GM23338 (cell line): Measurements from ENCODE around the gene PRSS58. TPM values are rescaled to one million over a fixed set of nuclear protein-coding genes. Genes with fewer than 3 reads are reported as not detected.

Experiments
- ATAC-seq: fragments of 200-7000 bp; cut with Tn5 transposase; 3 replicates; pipeline ENCODE4 v1.9.1; 2020
- DNase-seq: peaks from one replicate; pipeline ENCODE4 v3.0.0-alpha.2; 2015; ENCODE audit warnings: low spot score
- H2AFZ ChIP-seq: fragments of 200-600 bp; sonication (generic); 2 replicates; pipeline ENCODE4 v1.8.0; 2016; ENCODE audit warnings: antibody characterized with exemption, mild to moderate bottlenecking, moderate library complexity
- H3F3A ChIP-seq: fragments of 200-600 bp; sonication (generic); replicated peaks from 2 replicates; pipeline ENCODE4 v1.8.0; 2017; ENCODE audit warnings: antibody characterized with exemption, mixed run types, low read depth
- H3K27ac ChIP-seq: fragments of 200-600 bp; sonication (generic); 2 replicates; pipeline ENCODE4 v1.6.1; 2016; ENCODE audit warnings: low read depth
- H3K27me3 ChIP-seq: fragments of 200-600 bp; sonication (generic); 2 replicates; pipeline ENCODE4 v1.8.0; 2016; ENCODE audit warnings: mild to moderate bottlenecking, mixed run types, moderate library complexity; ENCODE audit not compliant: insufficient read depth
- H3K36me3 ChIP-seq: fragments of 200-600 bp; sonication (generic); 2 replicates; pipeline ENCODE4 v1.8.0; 2016; ENCODE audit warnings: mild to moderate bottlenecking; ENCODE audit not compliant: insufficient read depth
- H3K4me1 ChIP-seq: fragments of 200-600 bp; sonication (generic); 2 replicates; pipeline ENCODE4 v1.8.0; 2016; ENCODE audit warnings: mild to moderate bottlenecking, moderate library complexity; ENCODE audit not compliant: insufficient read depth
- H3K4me2 ChIP-seq: fragments of 200-600 bp; sonication (generic); 2 replicates; pipeline ENCODE4 v1.7.1; 2017; ENCODE audit warnings: mixed run types
- H3K4me3 ChIP-seq: fragments of 200-600 bp; sonication (generic); 2 replicates; pipeline ENCODE4 v1.6.1; 2016; ENCODE audit warnings: mixed run types
- H3K79me2 ChIP-seq: fragments of 200-600 bp; sonication (generic); replicated peaks from 2 replicates; pipeline ENCODE4 v1.8.0; 2017; ENCODE audit warnings: mild to moderate bottlenecking; ENCODE audit not compliant: insufficient read depth
- H3K9me2 ChIP-seq: fragments of 200-600 bp; sonication (generic); 2 replicates; pipeline ENCODE4 v1.8.0; 2017; ENCODE audit not compliant: insufficient read depth
- H4K20me1 ChIP-seq: fragments of 200-600 bp; sonication (generic); replicated peaks from 2 replicates; pipeline ENCODE4 v1.8.0; 2017; ENCODE audit warnings: mild to moderate bottlenecking; ENCODE audit not compliant: insufficient read depth
- H3K27ac Mint-ChIP-seq: 2 replicates; pipeline ENCODE4 v1.8.0; 2020; ENCODE audit warnings: inconsistent platforms, mild to moderate bottlenecking, moderate library complexity, mixed read lengths
- H3K27me3 Mint-ChIP-seq: 3 replicates; pipeline ENCODE4 v1.8.0; 2022; ENCODE audit warnings: low read depth, mild to moderate bottlenecking, moderate library complexity, mixed read lengths, inconsistent platforms; ENCODE audit not compliant: insufficient read depth, poor library complexity
- H3K36me3 Mint-ChIP-seq: 3 replicates; pipeline ENCODE4 v1.8.0; 2021; ENCODE audit warnings: low read depth, mild to moderate bottlenecking, inconsistent platforms, moderate library complexity, mixed read lengths
- H3K4me1 Mint-ChIP-seq: 3 replicates; pipeline ENCODE4 v1.8.0; 2020; ENCODE audit warnings: mild to moderate bottlenecking, inconsistent platforms, mixed read lengths
- H3K4me3 Mint-ChIP-seq: 3 replicates; pipeline ENCODE4 v1.8.0; 2021; ENCODE audit warnings: moderate library complexity, mild to moderate bottlenecking, inconsistent platforms, mixed read lengths
- H3K9me3 Mint-ChIP-seq: 3 replicates; pipeline ENCODE4 v1.8.0; 2020; ENCODE audit warnings: moderate library complexity, mild to moderate bottlenecking, inconsistent platforms, mixed read lengths
- CTCF ChIP-seq, 2 experiments: fragments of 200-600 bp in 1 of 2; sonication (generic) in 1 of 2; conservative IDR thresholded peaks; 2 replicates each; pipeline versions ENCODE4 v1.5.1 to v1.6.1; 2016 to 2017; ENCODE audit warnings: antibody characterized with exemption in 2 of 2, low read depth in 2 of 2, mild to moderate bottlenecking in 2 of 2, moderate library complexity in 1 of 2
- ETS1 ChIP-seq: IDR thresholded peaks from 2 replicates; pipeline ENCODE4 v1.6.1; 2016; ENCODE audit warnings: antibody characterized with exemption
- REST ChIP-seq: IDR thresholded peaks from one replicate; pipeline ENCODE4 v1.6.1; 2018; ENCODE audit warnings: antibody characterized with exemption; ENCODE audit not compliant: unreplicated experiment
- ZNF114 ChIP-seq: fragments of 250-450 bp; sonication (Bioruptor Pico); IDR thresholded peaks from 2 replicates; pipeline ENCODE4 v1.5.0; 2020; ENCODE audit warnings: mild to moderate bottlenecking, moderate library complexity
- polyA plus RNA-seq: library from polyadenylated mRNA; unstranded; fragments of >200 nt; fragmentation: Nextera tagmentation; extraction: Ambion mirVana; gene quantifications from 2 replicates; pipeline ENCODE4 v1.2.1, GENCODE V29; 2016
- total RNA-seq: library from RNA; depleted of rRNA; stranded (reverse); fragments of >200 nt; shearing (Covaris generic); gene quantifications from 2 replicates; pipeline ENCODE4 v1.2.3, GENCODE V29; 2014

Gene PRSS58
- total and polyA plus RNA-seq, 2 experiments from 2014 or later, result not detected

DNA sequence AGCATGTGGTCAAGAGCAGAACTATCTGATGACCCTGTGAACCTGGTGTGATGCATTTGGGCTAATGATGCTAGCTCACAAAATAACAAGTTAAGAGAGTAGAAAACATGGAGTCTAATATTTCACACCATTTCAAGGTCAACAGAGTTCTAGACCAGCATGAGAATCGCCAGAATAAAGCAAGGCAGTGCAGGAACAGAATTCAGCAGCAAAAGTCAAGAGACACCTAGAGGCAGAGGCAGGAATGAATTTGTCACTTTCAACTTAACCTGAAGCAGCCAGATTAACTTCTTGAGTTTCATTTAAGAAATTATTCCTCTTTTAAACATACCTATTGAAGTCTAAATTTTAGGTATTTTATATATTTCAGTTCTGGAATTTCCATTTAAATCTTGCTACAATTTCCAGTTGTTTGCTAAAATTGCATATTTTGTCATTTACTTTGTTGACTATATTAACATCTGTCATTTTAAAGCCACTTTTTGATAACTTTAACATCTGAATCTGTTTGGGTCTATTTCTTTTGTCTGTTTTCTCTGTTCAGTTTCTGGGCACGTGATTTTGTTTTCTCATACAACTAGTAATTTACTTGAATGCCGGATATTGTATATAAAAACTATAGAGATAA lies 44.2 kb upstream of the PRSS58 start:
- peak; percentile 71 for TF ChIP-seq CTCF (conservative IDR thresholded peaks at IDR 0.05; ENCODE audit: low read depth in 2 of 2)
- no peak for TF ChIP-seq REST
- no peak for TF ChIP-seq ZNF114

GRCh38 chr7:142301299-142301698 lies 43.4 kb upstream of the PRSS58 start:
- Mint-ChIP-seq H3K4me3 (no peak overlapping the region), H3K27me3 (peaks cover 13% of the 10 kb centered on the region)

More for the DNA sequence above, 44.2 kb upstream of the PRSS58 start:
- no peak overlapping the region for H3K4me2 ChIP-seq
- H3F3A ChIP-seq, result no peaks in the 10 kb centered on the region
- no peaks in the 10 kb centered on the region for H3K79me2 ChIP-seq
- H3K27me3 ChIP-seq, result peaks cover 3% of the 10 kb centered on the region; the same call in 1 of the 2 replicates
- no peak overlapping the region for H2AFZ ChIP-seq
- ATAC-seq (no peak; the same call in 2 of the 3 replicates), DNase-seq (peak; percentile 60)
- peaks cover 13% of the 10 kb centered on the region for H3K27me3 Mint-ChIP-seq
- no peak overlapping the region for H3K27ac ChIP-seq
- no peak overlapping the region for H3K27ac Mint-ChIP-seq
- no peak overlapping the region for H3K4me3 ChIP-seq
- no peaks in the 10 kb centered on the region for H4K20me1 ChIP-seq
- peaks cover 3% of the 10 kb centered on the region; the same call in 1 of the 2 replicates for H3K4me1 ChIP-seq
- H3K9me3 Mint-ChIP-seq, result no peaks in the 10 kb centered on the region; the same call in 2 of the 3 replicates
- no peaks in the 10 kb centered on the region for H3K36me3 ChIP-seq
- no peak overlapping the region for H3K4me3 Mint-ChIP-seq
- H3K9me2 ChIP-seq, result peaks cover 4% of the 10 kb centered on the region; the same call in 1 of the 2 replicates
- H3K4me1 Mint-ChIP-seq, result peaks cover 12% of the 10 kb centered on the region
- no peaks in the 10 kb centered on the region for H3K36me3 Mint-ChIP-seq

More at GRCh38 chr7:142301299-142301698, 43.4 kb upstream of the PRSS58 start:
- Histone ChIP-seq H3F3A (no peaks in the 10 kb centered on the region), H3K27me3 (peaks cover 3% of the 10 kb centered on the region; the same call in 1 of the 2 replicates), H3K27ac (no peak overlapping the region), H3K4me2 (no peak overlapping the region), H3K36me3 (no peaks in the 10 kb centered on the region), H3K9me2 (peaks cover 4% of the 10 kb centered on the region; the same call in 1 of the 2 replicates), H4K20me1 (no peaks in the 10 kb centered on the region), H2AFZ (peak overlapping the region; percentile 34; the same call in 1 of the 2 replicates), H3K79me2 (no peaks in the 10 kb centered on the region), H3K4me3 (no peak overlapping the region), H3K4me1 (peaks cover under 1% of the 10 kb centered on the region; the same call in 1 of the 2 replicates)
- DNase-seq (no peak), ATAC-seq (no peak)
- H3K36me3 Mint-ChIP-seq, result no peaks in the 10 kb centered on the region
- H3K9me3 Mint-ChIP-seq, result no peaks in the 10 kb centered on the region; the same call in 2 of the 3 replicates
- TF ChIP-seq ETS1, result no peak
- H3K27ac Mint-ChIP-seq, result no peak overlapping the region
- peaks cover 12% of the 10 kb centered on the region for H3K4me1 Mint-ChIP-seq
